Measurements from ENCODE around the gene IL1RAP.

Gene IL1RAP

GRCh38 chr3:190644035-190644434 is 130.2 kb downstream of the IL1RAP start:
- TF ChIP-seq, protein P1, sequence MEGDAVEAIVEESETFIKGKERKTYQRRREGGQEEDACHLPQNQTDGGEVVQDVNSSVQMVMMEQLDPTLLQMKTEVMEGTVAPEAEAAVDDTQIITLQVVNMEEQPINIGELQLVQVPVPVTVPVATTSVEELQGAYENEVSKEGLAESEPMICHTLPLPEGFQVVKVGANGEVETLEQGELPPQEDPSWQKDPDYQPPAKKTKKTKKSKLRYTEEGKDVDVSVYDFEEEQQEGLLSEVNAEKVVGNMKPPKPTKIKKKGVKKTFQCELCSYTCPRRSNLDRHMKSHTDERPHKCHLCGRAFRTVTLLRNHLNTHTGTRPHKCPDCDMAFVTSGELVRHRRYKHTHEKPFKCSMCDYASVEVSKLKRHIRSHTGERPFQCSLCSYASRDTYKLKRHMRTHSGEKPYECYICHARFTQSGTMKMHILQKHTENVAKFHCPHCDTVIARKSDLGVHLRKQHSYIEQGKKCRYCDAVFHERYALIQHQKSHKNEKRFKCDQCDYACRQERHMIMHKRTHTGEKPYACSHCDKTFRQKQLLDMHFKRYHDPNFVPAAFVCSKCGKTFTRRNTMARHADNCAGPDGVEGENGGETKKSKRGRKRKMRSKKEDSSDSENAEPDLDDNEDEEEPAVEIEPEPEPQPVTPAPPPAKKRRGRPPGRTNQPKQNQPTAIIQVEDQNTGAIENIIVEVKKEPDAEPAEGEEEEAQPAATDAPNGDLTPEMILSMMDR (IDR thresholded peaks at IDR 0.05; ENCODE audit: low read depth, low read length, missing control alignments) = no peak
- no peak overlapping the region for H3K4me3 ChIP-seq (ENCODE audit: low read depth, low read length)
- DNase-seq (ENCODE audit: low read depth) = no peak

DNA sequence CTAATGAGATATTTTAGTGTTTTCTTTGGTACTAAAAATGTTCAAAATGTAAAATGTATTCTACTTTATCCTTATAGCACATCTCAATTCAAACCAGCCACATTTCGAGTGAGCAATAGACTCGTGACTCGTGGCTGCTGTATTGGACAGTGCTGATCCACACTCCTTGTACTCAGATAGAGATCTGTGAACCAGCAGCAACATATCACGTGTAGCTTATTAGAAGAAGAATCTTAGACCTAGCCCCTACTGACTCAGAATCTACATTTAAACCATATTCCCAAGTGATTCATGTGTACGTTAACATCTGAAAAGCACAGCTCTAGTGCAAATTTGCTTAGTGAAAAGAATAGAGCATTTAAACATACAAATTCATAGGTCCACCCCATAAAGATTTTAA is 130.9 kb downstream of the IL1RAP start:
- TF ChIP-seq, protein P1 (IDR thresholded peaks at IDR 0.05; ENCODE audit: low read depth, low read length, missing control alignments) = no peak
- DNase-seq (ENCODE audit: low read depth) = no peak
- no peak overlapping the region for H3K4me3 ChIP-seq (ENCODE audit: low read depth, low read length)

DNA sequence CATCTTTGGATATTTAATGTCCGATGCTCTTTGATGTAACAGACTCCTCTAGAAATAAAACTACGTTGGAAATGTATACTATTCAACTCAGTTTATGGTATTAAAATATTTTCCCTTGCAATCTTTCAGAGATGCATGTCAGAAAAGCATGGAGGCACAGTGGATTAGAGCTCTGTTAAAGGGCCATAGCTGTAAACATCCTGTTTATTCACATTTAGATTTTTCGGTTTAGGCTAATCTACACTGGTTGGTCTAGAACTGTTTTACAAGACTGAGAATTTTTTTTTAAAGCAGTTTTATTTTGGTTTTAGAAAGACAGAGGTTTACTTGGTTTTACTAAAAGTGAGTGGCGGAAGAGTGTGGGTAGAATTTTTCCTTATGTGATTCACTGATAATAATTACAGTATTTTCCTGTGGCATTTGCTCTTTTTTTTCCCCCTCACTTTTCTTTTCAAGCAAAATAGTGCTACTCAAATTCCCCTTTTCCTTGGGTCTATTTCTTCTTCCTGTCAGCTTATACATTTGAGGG is 132.1 kb downstream of the IL1RAP start:
- H3K4me3 ChIP-seq (ENCODE audit: low read depth, low read length) = no peak overlapping the region
- TF ChIP-seq, protein P1 (IDR thresholded peaks at IDR 0.05; ENCODE audit: low read depth, low read length, missing control alignments) = no peak
- no peak for DNase-seq (ENCODE audit: low read depth)

GRCh38 chr3:190646996-190647395 is 133.1 kb downstream of the IL1RAP start:
- no peak for DNase-seq (ENCODE audit: low read depth)
- H3K4me3 ChIP-seq (ENCODE audit: low read depth, low read length) = no peak overlapping the region
- TF ChIP-seq, protein P1 (IDR thresholded peaks at IDR 0.05; ENCODE audit: low read depth, low read length, missing control alignments) = no peak

- H3K4me3 ChIP-seq (ENCODE audit: low read depth, low read length) = no peak overlapping the region
- no peak for DNase-seq (ENCODE audit: low read depth)
- TF ChIP-seq, protein P1 (IDR thresholded peaks at IDR 0.05; ENCODE audit: low read depth, low read length, missing control alignments) = no peak
These were observed 142.0 kb downstream of the IL1RAP start for GRCh38 chr3:190655933-190656332.

- TF ChIP-seq, protein P1 (IDR thresholded peaks at IDR 0.05; ENCODE audit: low read depth, low read length, missing control alignments) = no peak
- no peak overlapping the region for H3K4me3 ChIP-seq (ENCODE audit: low read depth, low read length)
- no peak for DNase-seq (ENCODE audit: low read depth)
These were observed 144.2 kb downstream of the IL1RAP start for GRCh38 chr3:190658106-190658505.

DNA sequence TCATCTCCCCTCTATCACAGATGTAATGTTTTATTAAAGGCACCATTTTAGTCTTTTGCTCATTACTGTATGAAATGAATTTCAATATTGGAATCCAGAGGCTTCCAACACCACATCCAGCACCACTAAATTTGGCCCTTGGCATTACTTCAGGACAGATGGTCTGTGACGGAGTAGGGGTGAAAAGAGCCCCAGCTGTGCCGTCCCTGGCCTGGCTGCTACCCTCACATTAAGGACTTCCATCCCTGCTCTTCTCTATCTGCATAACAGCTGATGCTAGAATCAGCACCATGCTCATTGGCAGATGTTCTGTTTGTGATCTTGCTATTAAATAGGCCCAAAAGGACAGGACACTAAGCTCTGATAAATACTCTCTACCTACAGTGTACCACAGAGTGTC is 152.9 kb downstream of the IL1RAP start:
- no peak for DNase-seq (ENCODE audit: low read depth)

More for the DNA sequence above, 152.9 kb downstream of the IL1RAP start:
- TF ChIP-seq, protein P1 (IDR thresholded peaks at IDR 0.05; ENCODE audit: low read depth, low read length, missing control alignments) = no peak
- no peak overlapping the region for H3K4me3 ChIP-seq (ENCODE audit: low read depth, low read length)

Measured in GM12864 (cell line).